HepG2 (cell line): ENCODE results near the gene METTL26. TPM values are rescaled to one million over a fixed set of nuclear protein-coding genes. Genes with fewer than 3 reads are reported as not detected.

Experiments used
- ATF3 ChIP-seq: sonication (generic); formaldehyde crosslinking; IDR thresholded peaks from 2 replicates; pipeline ENCODE4 v1.4.0; 2020; ENCODE audit warnings: missing genetic modification reagents
- CAMTA2 ChIP-seq: sonication (generic); formaldehyde crosslinking; IDR thresholded peaks from 2 replicates; pipeline ENCODE4 v1.4.0; 2020; ENCODE audit warnings: mild to moderate bottlenecking, missing genetic modification reagents, borderline replicate concordance
- ELF3 ChIP-seq: IDR thresholded peaks from 2 replicates; pipeline ENCODE4 v1.6.1; 2016; ENCODE audit warnings: missing genetic modification reagents, missing compliant biosample characterization
- FOSL1 ChIP-seq: sonication (generic); formaldehyde crosslinking; IDR thresholded peaks from 2 replicates; pipeline ENCODE4 v1.9.0; 2021; ENCODE audit warnings: missing genetic modification reagents, borderline replicate concordance
- FOXM1 ChIP-seq: sonication (generic); formaldehyde crosslinking; IDR thresholded peaks from 2 replicates; pipeline ENCODE4 v1.5.0; 2020; ENCODE audit warnings: missing genetic modification reagents
- GATA4 ChIP-seq: sonication (generic); IDR thresholded peaks from 2 replicates; pipeline ENCODE4 v1.6.1; 2016; ENCODE audit warnings: antibody characterized with exemption, low read depth, borderline replicate concordance
- HDAC1 ChIP-seq: sonication (generic); formaldehyde crosslinking; IDR thresholded peaks from 2 replicates; pipeline ENCODE4 v1.5.1; 2020; ENCODE audit warnings: mild to moderate bottlenecking, missing genetic modification reagents
- HHEX ChIP-seq: IDR thresholded peaks from 2 replicates; pipeline ENCODE4 v1.6.1; 2016; ENCODE audit warnings: control low read depth
- KLF11 ChIP-seq: IDR thresholded peaks from 2 replicates; pipeline ENCODE4 v1.6.1; 2016; ENCODE audit warnings: missing compliant biosample characterization
- SMARCC2 ChIP-seq: fragments of 450-650 bp; IDR thresholded peaks from 2 replicates; pipeline ENCODE4 v1.6.1; 2017; ENCODE audit warnings: antibody characterized with exemption, mild to moderate bottlenecking
- STAG1 ChIP-seq: sonication (generic); formaldehyde crosslinking; IDR thresholded peaks from 2 replicates; pipeline ENCODE4 v1.4.0; 2020; ENCODE audit warnings: missing genetic modification reagents
- ZFP36L2 ChIP-seq: sonication (generic); formaldehyde crosslinking; IDR thresholded peaks from 2 replicates; pipeline ENCODE4 v1.4.0; 2020; ENCODE audit warnings: missing genetic modification reagents
- ZNF350 ChIP-seq: sonication (generic); formaldehyde crosslinking; IDR thresholded peaks from 2 replicates; pipeline ENCODE4 v1.4.0; 2020; ENCODE audit warnings: mild to moderate bottlenecking, low read depth, missing genetic modification reagents, borderline replicate concordance
- polyA plus RNA-seq, 8 experiments: library from polyadenylated mRNA; depleted of rRNA in 3 of 8; stranded (reverse) in 7 of 8; unstranded in 1 of 8; fragments of >200 nt; fragmentation: Illumina TruSeq in 4 of 8; extraction: Trizol in 4 of 8; gene quantifications; 2 replicates each; pipeline versions ENCODE4 v1.2.1 to v1.2.3, GENCODE V29; 2011 to 2016; ENCODE audit warnings: low read depth in 4 of 8, missing spikeins in 1 of 8, mixed read lengths in 1 of 8; ENCODE audit not compliant: insufficient read depth in 1 of 8
- total RNA-seq, 5 experiments: library from RNA; depleted of rRNA; stranded (reverse); fragments of >200 nt; fragmentation: Illumina TruSeq; extraction: Trizol; gene quantifications; 2 replicates each; pipeline ENCODE4 v1.2.3, GENCODE V29; 2016; ENCODE audit warnings: low read depth in 1 of 5
- TF ChIP-seq, protein P1 (sequence below): sonication (generic); formaldehyde crosslinking; IDR thresholded peaks from 2 replicates; pipeline ENCODE4 v1.5.0; 2020; ENCODE audit warnings: mild to moderate bottlenecking, missing genetic modification reagents, borderline replicate concordance
- TF ChIP-seq, protein P2 (sequence below): IDR thresholded peaks from 2 replicates; pipeline ENCODE4 v1.6.1; 2016; ENCODE audit warnings: missing biosample characterization, missing genetic modification reagents, low read depth
- TF ChIP-seq, protein P3 (sequence below): sonication (generic); formaldehyde crosslinking; IDR thresholded peaks from 2 replicates; pipeline ENCODE4 v1.8.1; 2023; ENCODE audit warnings: mild to moderate bottlenecking, missing genetic modification reagents, borderline replicate concordance
- TF ChIP-seq, protein P4 (sequence below): sonication (generic); formaldehyde crosslinking; conservative IDR thresholded peaks from 2 replicates; pipeline ENCODE4 v1.5.0; 2020; ENCODE audit warnings: missing genetic modification reagents
- TF ChIP-seq, protein P5 (sequence below): sonication (generic); formaldehyde crosslinking; IDR thresholded peaks from 2 replicates; pipeline ENCODE4 v1.4.0; 2020; ENCODE audit warnings: mild to moderate bottlenecking, missing genetic modification reagents
- TF ChIP-seq, protein P6 (sequence below): IDR thresholded peaks from 2 replicates; pipeline ENCODE4 v1.6.1; 2016

Gene METTL26
- total and polyA plus RNA-seq, 2 of the 13 experiments (the other 11 are each of a cell fraction or from before 2014, with no cell fraction given): 65.5 to 70.1 TPM

DNA sequence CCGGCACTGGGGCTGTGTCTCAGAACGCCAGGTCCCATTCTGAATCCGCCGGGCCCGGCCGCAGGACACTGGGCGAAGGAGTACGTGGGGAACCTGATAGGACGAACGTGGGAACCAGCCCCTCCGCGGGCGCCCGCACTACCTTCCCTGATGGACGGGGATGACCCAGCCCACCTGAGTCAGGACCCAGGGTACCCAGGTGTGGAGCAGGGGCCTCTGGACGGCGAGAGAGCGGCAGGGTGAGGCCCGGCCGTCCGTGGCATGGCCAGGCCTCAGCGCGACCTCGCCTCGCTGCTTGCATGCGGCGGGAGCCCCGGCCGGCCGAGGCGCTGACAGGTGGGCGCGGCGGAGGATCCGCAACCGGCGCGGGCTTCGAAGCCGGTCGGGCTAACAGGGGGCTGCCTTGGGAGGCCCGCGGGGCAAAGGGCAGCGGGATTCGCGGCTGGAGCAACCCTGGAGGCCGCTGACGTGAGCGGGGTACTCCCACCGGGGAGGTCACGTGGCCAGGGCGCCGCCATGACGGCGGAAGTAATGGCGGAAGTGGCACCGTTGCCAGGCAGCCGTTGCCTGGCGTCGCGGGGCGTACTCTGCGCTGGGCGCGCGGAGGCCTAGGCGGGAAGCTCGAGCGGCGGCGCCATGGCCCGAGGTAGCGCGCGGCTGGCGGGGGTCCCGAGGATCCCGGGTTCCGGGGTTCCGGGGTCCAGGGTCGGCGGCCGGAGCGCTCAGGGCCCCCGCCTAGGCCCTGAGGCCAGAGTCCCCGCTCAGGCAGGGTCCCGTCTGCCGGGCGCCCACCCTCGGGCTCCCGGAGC, 12.9 kb upstream of the METTL26 start, which contains the start of gene WDR90 (continued):
- no peak for TF ChIP-seq CAMTA2 (CRISPR knock-in tag)
- peak; percentile 73 for TF ChIP-seq ELF3 (CRISPR knock-in tag)
- TF ChIP-seq, protein P1, sequence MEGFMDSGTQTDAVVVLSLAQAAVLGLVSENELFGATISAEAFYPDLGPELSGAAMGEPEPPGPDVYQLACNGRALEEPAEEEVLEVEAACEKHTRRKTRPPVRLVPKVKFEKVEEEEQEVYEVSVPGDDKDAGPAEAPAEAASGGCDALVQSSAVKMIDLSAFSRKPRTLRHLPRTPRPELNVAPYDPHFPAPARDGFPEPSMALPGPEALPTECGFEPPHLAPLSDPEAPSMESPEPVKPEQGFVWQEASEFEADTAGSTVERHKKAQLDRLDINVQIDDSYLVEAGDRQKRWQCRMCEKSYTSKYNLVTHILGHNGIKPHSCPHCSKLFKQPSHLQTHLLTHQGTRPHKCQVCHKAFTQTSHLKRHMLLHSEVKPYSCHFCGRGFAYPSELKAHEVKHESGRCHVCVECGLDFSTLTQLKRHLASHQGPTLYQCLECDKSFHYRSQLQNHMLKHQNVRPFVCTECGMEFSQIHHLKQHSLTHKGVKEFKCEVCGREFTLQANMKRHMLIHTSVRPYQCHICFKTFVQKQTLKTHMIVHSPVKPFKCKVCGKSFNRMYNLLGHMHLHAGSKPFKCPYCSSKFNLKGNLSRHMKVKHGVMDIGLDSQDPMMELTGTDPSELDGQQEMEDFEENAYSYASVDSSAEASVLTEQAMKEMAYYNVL (CRISPR knock-in tag): peak; percentile 83; the same call in 1 of the 2 replicates
- TF ChIP-seq, protein P2, sequence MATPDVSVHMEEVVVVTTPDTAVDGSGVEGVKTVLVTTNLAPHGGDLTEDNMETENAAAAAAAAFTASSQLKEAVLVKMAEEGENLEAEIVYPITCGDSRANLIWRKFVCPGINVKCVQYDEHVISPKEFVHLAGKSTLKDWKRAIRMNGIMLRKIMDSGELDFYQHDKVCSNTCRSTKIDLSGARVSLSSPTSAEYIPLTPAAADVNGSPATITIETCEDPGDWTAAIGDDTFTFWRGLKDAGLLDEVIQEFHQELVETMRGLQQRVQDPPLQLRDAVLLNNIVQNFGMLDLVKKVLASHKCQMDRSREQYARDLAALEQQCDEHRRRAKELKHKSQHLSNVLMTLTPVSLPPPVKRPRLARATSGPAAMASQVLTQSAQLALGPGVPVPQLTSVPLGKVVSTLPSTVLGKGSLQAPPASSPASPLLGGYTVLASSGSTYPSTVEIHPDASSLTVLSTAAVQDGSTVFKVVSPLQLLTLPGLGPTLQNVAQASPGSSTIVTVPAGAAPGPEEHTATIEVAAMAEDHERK (CRISPR knock-in tag): peak; percentile 64; the same call in 1 of the 2 replicates
- no peak for TF ChIP-seq SMARCC2
- no peak; the same call in 1 of the 2 replicates for TF ChIP-seq ZNF350
- TF ChIP-seq, protein P3, sequence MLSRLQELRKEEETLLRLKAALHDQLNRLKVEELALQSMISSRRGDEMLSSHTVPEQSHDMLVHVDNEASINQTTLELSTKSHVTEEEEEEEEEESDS: no peak
- no peak; the same call in 1 of the 2 replicates for TF ChIP-seq ZFP36L2 (CRISPR knock-in tag)
- no peak for TF ChIP-seq KLF11
- no peak for TF ChIP-seq FOSL1 (CRISPR knock-in tag)
- TF ChIP-seq FOXM1 (CRISPR knock-in tag): no peak; the same call in 1 of the 2 replicates
- peak; percentile 98 for TF ChIP-seq HDAC1 (CRISPR knock-in tag)
- TF ChIP-seq, protein P4, sequence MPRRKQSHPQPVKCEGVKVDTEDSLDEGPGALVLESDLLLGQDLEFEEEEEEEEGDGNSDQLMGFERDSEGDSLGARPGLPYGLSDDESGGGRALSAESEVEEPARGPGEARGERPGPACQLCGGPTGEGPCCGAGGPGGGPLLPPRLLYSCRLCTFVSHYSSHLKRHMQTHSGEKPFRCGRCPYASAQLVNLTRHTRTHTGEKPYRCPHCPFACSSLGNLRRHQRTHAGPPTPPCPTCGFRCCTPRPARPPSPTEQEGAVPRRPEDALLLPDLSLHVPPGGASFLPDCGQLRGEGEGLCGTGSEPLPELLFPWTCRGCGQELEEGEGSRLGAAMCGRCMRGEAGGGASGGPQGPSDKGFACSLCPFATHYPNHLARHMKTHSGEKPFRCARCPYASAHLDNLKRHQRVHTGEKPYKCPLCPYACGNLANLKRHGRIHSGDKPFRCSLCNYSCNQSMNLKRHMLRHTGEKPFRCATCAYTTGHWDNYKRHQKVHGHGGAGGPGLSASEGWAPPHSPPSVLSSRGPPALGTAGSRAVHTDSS: no peak
- 0 out of 2 replicates have a peak, but pooled peaks have one; percentile 25 for TF ChIP-seq GATA4
- TF ChIP-seq, protein P5, sequence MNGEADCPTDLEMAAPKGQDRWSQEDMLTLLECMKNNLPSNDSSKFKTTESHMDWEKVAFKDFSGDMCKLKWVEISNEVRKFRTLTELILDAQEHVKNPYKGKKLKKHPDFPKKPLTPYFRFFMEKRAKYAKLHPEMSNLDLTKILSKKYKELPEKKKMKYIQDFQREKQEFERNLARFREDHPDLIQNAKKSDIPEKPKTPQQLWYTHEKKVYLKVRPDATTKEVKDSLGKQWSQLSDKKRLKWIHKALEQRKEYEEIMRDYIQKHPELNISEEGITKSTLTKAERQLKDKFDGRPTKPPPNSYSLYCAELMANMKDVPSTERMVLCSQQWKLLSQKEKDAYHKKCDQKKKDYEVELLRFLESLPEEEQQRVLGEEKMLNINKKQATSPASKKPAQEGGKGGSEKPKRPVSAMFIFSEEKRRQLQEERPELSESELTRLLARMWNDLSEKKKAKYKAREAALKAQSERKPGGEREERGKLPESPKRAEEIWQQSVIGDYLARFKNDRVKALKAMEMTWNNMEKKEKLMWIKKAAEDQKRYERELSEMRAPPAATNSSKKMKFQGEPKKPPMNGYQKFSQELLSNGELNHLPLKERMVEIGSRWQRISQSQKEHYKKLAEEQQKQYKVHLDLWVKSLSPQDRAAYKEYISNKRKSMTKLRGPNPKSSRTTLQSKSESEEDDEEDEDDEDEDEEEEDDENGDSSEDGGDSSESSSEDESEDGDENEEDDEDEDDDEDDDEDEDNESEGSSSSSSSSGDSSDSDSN (CRISPR knock-in tag): peak; percentile 87
- TF ChIP-seq STAG1 (CRISPR knock-in tag): peak; percentile 17; the same call in 1 of the 2 replicates
- TF ChIP-seq, protein P6, sequence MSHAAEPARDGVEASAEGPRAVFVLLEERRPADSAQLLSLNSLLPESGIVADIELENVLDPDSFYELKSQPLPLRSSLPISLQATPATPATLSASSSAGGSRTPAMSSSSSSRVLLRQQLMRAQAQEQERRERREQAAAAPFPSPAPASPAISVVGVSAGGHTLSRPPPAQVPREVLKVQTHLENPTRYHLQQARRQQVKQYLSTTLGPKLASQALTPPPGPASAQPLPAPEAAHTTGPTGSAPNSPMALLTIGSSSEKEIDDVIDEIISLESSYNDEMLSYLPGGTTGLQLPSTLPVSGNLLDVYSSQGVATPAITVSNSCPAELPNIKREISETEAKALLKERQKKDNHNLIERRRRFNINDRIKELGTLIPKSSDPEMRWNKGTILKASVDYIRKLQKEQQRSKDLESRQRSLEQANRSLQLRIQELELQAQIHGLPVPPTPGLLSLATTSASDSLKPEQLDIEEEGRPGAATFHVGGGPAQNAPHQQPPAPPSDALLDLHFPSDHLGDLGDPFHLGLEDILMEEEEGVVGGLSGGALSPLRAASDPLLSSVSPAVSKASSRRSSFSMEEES (CRISPR knock-in tag): peak; percentile 85
- TF ChIP-seq ATF3 (CRISPR knock-in tag): peak; percentile 69; the same call in 1 of the 2 replicates
- no peak for TF ChIP-seq HHEX
